Sigmoid colon (tissue), 4 donors: ENCODE results near the gene ZNF652.

Experiments
- EP300 ChIP-seq, 4 donors: sonication (generic); formaldehyde crosslinking; IDR thresholded peaks; one replicate each; pipeline ENCODE4 v1.6.1; 2017; ENCODE audit warnings: antibody characterized with exemption in 4 of 4
- POLR2A ChIP-seq, 2 donors: fragments of 450-650 bp; IDR thresholded peaks; one replicate each; pipeline ENCODE4 v1.6.1; 2016; ENCODE audit warnings: antibody characterized with exemption in 2 of 2, mild to moderate bottlenecking in 2 of 2, moderate library complexity in 2 of 2
- POLR2AphosphoS5 ChIP-seq, 4 donors: sonication (generic); formaldehyde crosslinking; IDR thresholded peaks; one replicate each; pipeline ENCODE4 v1.6.1; 2017; ENCODE audit warnings: antibody characterized with exemption in 4 of 4
- TF ChIP-seq, protein P1 (sequence below), 4 experiments: fragments of 450-650 bp in 3 of 4; fragments of 200-600 bp in 1 of 4; IDR thresholded peaks; one replicate each; pipeline ENCODE4 v1.5.1; 2016 to 2019; ENCODE audit warnings: antibody characterized with exemption in 4 of 4, mild to moderate bottlenecking in 3 of 4, moderate library complexity in 2 of 4

DNA sequence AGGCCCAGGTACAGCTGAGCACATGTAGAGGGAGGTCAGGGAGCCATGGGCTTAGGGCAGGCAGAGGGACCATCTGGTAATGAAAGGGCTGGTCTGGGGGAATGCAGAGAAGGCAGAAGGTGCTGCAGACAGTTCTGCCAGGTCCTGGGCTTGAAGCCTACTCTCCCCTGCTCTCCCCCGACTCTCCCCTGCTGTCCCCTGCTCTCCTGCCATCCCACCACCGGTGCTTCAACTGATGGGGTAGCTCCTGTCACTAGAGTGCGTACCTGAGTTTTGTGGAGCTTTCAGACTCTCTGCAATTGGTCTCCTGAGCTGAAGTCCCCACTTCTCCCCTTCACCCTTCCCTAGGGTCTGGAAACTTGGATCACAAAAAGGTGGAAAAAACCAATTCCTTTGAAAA, 94.1 kb downstream of the ZNF652 start:
- no peak for TF ChIP-seq EP300 (IDR thresholded peaks at IDR 0.05)
- TF ChIP-seq, protein P1, sequence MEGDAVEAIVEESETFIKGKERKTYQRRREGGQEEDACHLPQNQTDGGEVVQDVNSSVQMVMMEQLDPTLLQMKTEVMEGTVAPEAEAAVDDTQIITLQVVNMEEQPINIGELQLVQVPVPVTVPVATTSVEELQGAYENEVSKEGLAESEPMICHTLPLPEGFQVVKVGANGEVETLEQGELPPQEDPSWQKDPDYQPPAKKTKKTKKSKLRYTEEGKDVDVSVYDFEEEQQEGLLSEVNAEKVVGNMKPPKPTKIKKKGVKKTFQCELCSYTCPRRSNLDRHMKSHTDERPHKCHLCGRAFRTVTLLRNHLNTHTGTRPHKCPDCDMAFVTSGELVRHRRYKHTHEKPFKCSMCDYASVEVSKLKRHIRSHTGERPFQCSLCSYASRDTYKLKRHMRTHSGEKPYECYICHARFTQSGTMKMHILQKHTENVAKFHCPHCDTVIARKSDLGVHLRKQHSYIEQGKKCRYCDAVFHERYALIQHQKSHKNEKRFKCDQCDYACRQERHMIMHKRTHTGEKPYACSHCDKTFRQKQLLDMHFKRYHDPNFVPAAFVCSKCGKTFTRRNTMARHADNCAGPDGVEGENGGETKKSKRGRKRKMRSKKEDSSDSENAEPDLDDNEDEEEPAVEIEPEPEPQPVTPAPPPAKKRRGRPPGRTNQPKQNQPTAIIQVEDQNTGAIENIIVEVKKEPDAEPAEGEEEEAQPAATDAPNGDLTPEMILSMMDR (IDR thresholded peaks at IDR 0.05), result no peak
- no peak for TF ChIP-seq POLR2A (IDR thresholded peaks at IDR 0.05)
- TF ChIP-seq POLR2AphosphoS5 (IDR thresholded peaks at IDR 0.05), result no peak
